HepG2 (cell line): ENCODE data around the gene SCUBE1. TPM values are rescaled to one million over a fixed set of nuclear protein-coding genes. Genes with fewer than 3 reads are reported as not detected.

Source experiments
- ARHGAP35 ChIP-seq: sonication (generic); formaldehyde crosslinking; IDR thresholded peaks from 2 replicates; pipeline ENCODE4 v1.9.0; 2022; ENCODE audit warnings: mild to moderate bottlenecking, inconsistent platforms, moderate library complexity, missing genetic modification reagents, borderline replicate concordance
- GMEB1 ChIP-seq: sonication (generic); formaldehyde crosslinking; IDR thresholded peaks from 2 replicates; pipeline ENCODE4 v1.5.1; 2020; ENCODE audit warnings: missing genetic modification reagents, mild to moderate bottlenecking, borderline replicate concordance
- HBP1 ChIP-seq: IDR thresholded peaks from 2 replicates; pipeline ENCODE4 v1.6.1; 2016; ENCODE audit warnings: low read depth, control low read depth
- NPAS2 ChIP-seq: sonication (generic); formaldehyde crosslinking; IDR thresholded peaks from 2 replicates; pipeline ENCODE4 v1.8.0; 2022; ENCODE audit warnings: mild to moderate bottlenecking, missing genetic modification reagents, borderline replicate concordance
- RAD21 ChIP-seq: fragments of 450-650 bp; formaldehyde crosslinking; IDR thresholded peaks from 2 replicates; pipeline ENCODE4 v1.5.0; 2020; ENCODE audit warnings: mild to moderate bottlenecking
- SMC3 ChIP-seq: IDR thresholded peaks from 2 replicates; pipeline ENCODE4 v1.6.1; 2011; ENCODE audit warnings: low read length, improper control_type of control experiment
- TSC22D2 ChIP-seq: sonication (generic); formaldehyde crosslinking; IDR thresholded peaks from 2 replicates; pipeline ENCODE4 v1.5.1; 2020; ENCODE audit warnings: missing genetic modification reagents, mild to moderate bottlenecking, borderline replicate concordance
- ZBTB20 ChIP-seq: sonication (generic); formaldehyde crosslinking; IDR thresholded peaks from 2 replicates; pipeline ENCODE4 v1.8.1; 2023; ENCODE audit warnings: missing genetic modification reagents, low read depth, mild to moderate bottlenecking, borderline replicate concordance
- ZFX ChIP-seq: sonication (generic); formaldehyde crosslinking; IDR thresholded peaks from 2 replicates; pipeline ENCODE4 v1.4.0; 2020; ENCODE audit warnings: mild to moderate bottlenecking, low read depth, missing genetic modification reagents, moderate library complexity
- ZNF235 ChIP-seq: sonication (generic); formaldehyde crosslinking; IDR thresholded peaks from 2 replicates; pipeline ENCODE4 v1.8.1; 2023; ENCODE audit warnings: mild to moderate bottlenecking, missing genetic modification reagents, borderline replicate concordance
- ZNF44 ChIP-seq: sonication (generic); formaldehyde crosslinking; IDR thresholded peaks from 2 replicates; pipeline ENCODE4 v1.5.1; 2020; ENCODE audit warnings: mild to moderate bottlenecking, missing genetic modification reagents
- ZNF557 ChIP-seq: sonication (generic); formaldehyde crosslinking; IDR thresholded peaks from 2 replicates; pipeline ENCODE4 v1.4.0; 2020; ENCODE audit warnings: missing genetic modification reagents
- ZNF678 ChIP-seq: sonication (generic); formaldehyde crosslinking; IDR thresholded peaks from 2 replicates; pipeline ENCODE4 v1.4.0; 2020; ENCODE audit warnings: mild to moderate bottlenecking, missing genetic modification reagents
- polyA plus RNA-seq, 8 experiments: library from polyadenylated mRNA; depleted of rRNA in 3 of 8; stranded (reverse) in 7 of 8; unstranded in 1 of 8; fragments of >200 nt; fragmentation: Illumina TruSeq in 4 of 8; extraction: Trizol in 4 of 8; gene quantifications; 2 replicates each; pipeline versions ENCODE4 v1.2.1 to v1.2.3, GENCODE V29; 2011 to 2016; ENCODE audit warnings: low read depth in 4 of 8, missing spikeins in 1 of 8, mixed read lengths in 1 of 8; ENCODE audit not compliant: insufficient read depth in 1 of 8
- total RNA-seq, 5 experiments: library from RNA; depleted of rRNA; stranded (reverse); fragments of >200 nt; fragmentation: Illumina TruSeq; extraction: Trizol; gene quantifications; 2 replicates each; pipeline ENCODE4 v1.2.3, GENCODE V29; 2016; ENCODE audit warnings: low read depth in 1 of 5
- TF ChIP-seq, protein P1 (sequence below): sonication (generic); formaldehyde crosslinking; IDR thresholded peaks from 2 replicates; pipeline ENCODE4 v1.8.0; 2022; ENCODE audit warnings: mild to moderate bottlenecking, missing genetic modification reagents, borderline replicate concordance
- TF ChIP-seq, protein P2 (sequence below): sonication (generic); formaldehyde crosslinking; IDR thresholded peaks from 2 replicates; pipeline ENCODE4 v1.4.0; 2020; ENCODE audit warnings: missing genetic modification reagents, borderline replicate concordance
- TF ChIP-seq, protein P3 (sequence below): IDR thresholded peaks from 2 replicates; pipeline ENCODE4 v1.6.1; 2012; ENCODE audit warnings: low read length, improper control_type of control experiment

SCUBE1 gene
- total and polyA plus RNA-seq, 2 of the 13 experiments (the other 11 are each of a cell fraction or from before 2014, with no cell fraction given) = under 0.01 to 0.05 TPM

DNA sequence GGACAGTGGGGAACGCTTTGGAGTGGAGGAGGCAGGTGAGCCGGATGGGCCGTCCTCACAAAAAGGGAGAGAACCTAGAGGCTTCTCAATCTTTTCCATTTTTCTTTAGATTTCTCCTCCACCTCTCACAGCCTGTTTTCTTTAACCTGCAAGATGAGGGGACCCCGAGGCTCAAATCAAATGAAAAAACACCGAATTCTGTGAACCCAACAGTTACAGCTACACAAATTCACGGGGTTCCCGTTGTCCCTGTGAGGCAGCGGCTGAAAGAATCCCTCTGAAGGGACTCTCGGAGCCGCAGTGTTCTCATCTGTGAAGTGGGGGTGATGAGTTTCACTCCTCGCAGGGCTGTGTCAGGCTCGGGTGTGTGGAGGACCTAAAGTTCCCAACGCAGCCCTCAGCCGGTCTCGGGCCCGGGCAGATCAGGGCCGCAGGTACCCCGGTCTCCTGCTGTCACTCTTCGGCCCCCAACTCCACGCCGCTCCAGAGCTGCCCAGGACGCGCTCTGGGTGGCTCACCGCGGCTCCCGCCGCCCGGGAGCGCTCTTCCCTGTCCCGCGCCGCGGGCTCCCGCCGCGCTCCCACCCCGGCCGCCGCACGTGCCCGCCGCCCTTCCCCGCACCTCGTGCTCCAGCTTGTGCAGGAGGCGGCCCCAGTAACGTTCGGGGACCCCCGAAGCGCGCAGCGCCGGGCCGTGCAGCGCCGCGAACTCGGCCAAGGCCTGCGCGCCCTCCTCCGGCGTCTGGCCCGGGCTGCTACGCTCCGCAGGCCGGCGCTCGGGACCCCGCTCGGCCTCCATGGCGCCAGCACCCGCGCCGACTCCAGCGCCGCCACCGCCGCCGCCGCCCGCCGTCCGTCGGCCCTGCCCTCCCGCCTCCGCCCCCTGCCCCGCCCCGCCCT lies 156.7 kb downstream of the SCUBE1 start, which contains the start of gene TTLL12 (continued):
- TF ChIP-seq ZNF678 (no peak), NPAS2 (CRISPR knock-in tag) (no peak), HBP1 (CRISPR knock-in tag) (no peak), ZNF235 (CRISPR knock-in tag) (no peak), RAD21 (CRISPR knock-in tag) (peak; percentile 56; the same call in 1 of the 2 replicates), SMC3 (no peak), GMEB1 (no peak), ZNF557 (CRISPR knock-in tag) (no peak), TSC22D2 (CRISPR knock-in tag) (no peak), ZNF44 (no peak), ZBTB20 (CRISPR knock-in tag) (no peak), ARHGAP35 (CRISPR knock-in tag) (no peak), ZFX (CRISPR knock-in tag) (no peak)
- TF ChIP-seq, protein P1, sequence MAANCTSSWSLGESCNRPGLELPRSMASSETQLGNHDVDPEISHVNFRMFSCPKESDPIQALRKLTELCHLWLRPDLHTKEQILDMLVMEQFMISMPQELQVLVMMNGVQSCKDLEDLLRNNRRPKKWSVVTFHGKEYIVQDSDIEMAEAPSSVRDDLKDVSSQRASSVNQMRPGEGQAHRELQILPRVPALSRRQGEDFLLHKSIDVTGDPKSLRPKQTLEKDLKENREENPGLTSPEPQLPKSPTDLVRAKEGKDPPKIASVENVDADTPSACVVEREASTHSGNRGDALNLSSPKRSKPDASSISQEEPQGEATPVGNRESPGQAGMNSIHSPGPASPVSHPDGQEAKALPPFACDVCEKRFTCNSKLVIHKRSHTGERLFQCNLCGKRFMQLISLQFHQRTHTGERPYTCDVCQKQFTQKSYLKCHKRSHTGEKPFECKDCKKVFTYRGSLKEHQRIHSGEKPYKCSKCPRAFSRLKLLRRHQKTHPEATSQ = no peak
- TF ChIP-seq, protein P2, sequence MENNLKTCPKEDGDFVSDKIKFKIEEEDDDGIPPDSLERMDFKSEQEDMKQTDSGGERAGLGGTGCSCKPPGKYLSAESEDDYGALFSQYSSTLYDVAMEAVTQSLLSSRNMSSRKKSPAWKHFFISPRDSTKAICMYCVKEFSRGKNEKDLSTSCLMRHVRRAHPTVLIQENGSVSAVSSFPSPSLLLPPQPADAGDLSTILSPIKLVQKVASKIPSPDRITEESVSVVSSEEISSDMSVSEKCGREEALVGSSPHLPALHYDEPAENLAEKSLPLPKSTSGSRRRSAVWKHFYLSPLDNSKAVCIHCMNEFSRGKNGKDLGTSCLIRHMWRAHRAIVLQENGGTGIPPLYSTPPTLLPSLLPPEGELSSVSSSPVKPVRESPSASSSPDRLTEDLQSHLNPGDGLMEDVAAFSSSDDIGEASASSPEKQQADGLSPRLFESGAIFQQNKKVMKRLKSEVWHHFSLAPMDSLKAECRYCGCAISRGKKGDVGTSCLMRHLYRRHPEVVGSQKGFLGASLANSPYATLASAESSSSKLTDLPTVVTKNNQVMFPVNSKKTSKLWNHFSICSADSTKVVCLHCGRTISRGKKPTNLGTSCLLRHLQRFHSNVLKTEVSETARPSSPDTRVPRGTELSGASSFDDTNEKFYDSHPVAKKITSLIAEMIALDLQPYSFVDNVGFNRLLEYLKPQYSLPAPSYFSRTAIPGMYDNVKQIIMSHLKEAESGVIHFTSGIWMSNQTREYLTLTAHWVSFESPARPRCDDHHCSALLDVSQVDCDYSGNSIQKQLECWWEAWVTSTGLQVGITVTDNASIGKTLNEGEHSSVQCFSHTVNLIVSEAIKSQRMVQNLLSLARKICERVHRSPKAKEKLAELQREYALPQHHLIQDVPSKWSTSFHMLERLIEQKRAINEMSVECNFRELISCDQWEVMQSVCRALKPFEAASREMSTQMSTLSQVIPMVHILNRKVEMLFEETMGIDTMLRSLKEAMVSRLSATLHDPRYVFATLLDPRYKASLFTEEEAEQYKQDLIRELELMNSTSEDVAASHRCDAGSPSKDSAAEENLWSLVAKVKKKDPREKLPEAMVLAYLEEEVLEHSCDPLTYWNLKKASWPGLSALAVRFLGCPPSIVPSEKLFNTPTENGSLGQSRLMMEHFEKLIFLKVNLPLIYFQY (CRISPR knock-in tag) = no peak
- TF ChIP-seq, protein P3, sequence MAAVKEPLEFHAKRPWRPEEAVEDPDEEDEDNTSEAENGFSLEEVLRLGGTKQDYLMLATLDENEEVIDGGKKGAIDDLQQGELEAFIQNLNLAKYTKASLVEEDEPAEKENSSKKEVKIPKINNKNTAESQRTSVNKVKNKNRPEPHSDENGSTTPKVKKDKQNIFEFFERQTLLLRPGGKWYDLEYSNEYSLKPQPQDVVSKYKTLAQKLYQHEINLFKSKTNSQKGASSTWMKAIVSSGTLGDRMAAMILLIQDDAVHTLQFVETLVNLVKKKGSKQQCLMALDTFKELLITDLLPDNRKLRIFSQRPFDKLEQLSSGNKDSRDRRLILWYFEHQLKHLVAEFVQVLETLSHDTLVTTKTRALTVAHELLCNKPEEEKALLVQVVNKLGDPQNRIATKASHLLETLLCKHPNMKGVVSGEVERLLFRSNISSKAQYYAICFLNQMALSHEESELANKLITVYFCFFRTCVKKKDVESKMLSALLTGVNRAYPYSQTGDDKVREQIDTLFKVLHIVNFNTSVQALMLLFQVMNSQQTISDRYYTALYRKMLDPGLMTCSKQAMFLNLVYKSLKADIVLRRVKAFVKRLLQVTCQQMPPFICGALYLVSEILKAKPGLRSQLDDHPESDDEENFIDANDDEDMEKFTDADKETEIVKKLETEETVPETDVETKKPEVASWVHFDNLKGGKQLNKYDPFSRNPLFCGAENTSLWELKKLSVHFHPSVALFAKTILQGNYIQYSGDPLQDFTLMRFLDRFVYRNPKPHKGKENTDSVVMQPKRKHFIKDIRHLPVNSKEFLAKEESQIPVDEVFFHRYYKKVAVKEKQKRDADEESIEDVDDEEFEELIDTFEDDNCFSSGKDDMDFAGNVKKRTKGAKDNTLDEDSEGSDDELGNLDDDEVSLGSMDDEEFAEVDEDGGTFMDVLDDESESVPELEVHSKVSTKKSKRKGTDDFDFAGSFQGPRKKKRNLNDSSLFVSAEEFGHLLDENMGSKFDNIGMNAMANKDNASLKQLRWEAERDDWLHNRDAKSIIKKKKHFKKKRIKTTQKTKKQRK = no peak
